GM18505 (cell line): ENCODE results near the gene LEKR1.

Experiments
- ATAC-seq: cut with Tn5 transposase; IDR thresholded peaks from one replicate; pipeline ENCODE4 v1.9.1; 2021; ENCODE audit not compliant: unreplicated experiment
- POLR2A ChIP-seq: IDR thresholded peaks from 4 replicates; pipeline ENCODE4 v1.6.1; 2011; ENCODE audit warnings: borderline replicate concordance; ENCODE audit not compliant: insufficient read depth, insufficient read length; ENCODE audit errors: extremely low read depth

The LEKR1 gene

GRCh38 chr3:157064402-157064801, 238.2 kb downstream of the LEKR1 start:
- ATAC-seq, result peak; percentile 71
- no peak for TF ChIP-seq POLR2A

DNA sequence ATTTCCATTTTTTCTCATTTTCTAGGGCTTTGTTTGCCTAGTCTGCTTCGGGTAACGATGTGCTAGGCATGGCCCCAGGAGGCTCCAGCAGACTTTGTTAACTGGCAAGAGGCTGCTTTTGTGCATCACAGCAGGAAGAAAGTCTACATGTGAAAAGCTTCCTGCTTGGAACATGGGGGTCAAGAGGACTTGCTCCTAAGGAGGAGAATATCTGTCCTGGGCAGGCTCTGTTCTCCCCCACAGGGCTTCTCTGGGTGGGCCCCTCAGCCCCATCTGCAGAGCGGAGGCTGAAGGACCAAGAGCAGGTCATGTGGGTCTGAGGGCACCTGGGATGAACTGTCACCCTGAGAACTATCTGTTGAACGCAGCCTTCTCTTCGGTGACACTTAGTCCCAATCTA, 239.0 kb downstream of the LEKR1 start:
- no peak for ATAC-seq
- no peak for TF ChIP-seq POLR2A

- TF ChIP-seq POLR2A, result no peak
- ATAC-seq, result no peak
Observed at GRCh38 chr3:157066335-157067098, 240.4 kb downstream of the LEKR1 start.

DNA sequence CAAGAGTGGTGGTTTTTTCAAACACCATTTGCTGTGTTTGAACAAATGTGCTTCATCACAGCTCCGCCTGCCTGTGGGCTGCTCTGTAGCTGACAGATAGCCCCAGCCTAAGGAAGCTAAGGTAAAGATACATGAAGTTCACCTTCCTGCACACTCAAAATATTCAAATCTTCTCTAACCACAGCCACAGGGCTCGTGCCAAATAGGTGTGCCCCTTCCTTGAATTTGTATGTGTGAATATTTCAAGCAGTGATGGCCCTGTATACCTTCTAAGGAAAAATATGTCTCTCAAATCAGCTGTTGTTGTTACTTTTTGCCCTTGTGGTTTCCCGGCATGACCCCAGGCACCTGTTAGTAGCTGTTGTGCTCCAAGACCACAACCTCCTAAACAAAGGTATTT, 241.0 kb downstream of the LEKR1 start:
- peak; percentile 48 for ATAC-seq
- no peak for TF ChIP-seq POLR2A

DNA sequence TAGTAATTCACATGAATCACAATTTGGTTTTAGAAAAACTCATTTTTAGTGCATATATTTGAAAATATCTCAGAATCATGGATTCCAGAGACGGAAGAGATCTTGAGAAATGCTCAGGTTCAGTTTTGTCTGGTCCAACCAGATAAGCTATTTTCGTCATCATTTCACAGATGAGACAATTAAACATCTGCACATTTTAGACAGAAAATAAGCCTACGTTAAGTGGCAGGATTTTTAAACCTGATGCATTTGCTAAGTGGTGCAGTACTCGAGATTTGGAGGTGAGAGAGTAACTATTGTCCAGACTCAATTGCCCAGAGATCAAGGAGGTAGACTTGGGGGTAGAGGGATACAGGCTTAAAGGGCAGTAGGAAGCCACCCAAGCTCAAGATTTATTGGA, 243.3 kb downstream of the LEKR1 start:
- ATAC-seq, result no peak
- TF ChIP-seq POLR2A, result no peak

GRCh38 chr3:157069846-157070677, 243.9 kb downstream of the LEKR1 start:
- ATAC-seq, result no peak
- no peak for TF ChIP-seq POLR2A

DNA sequence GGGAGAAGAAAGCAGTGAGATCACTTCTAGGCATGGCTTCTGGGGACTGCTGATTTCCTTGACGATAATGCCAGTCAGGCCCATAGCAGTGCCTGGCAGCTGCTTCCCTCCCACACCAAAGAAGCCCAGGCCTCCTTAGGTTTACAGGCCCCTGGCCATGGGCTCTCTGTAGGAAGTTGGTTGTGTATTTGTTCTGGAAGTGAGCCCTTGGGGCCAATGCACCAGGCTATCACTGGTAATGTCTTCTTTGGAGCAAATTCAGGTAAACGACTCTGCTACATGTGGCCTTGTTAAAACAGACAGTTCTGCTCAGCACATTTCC, 244.5 kb downstream of the LEKR1 start:
- TF ChIP-seq POLR2A, result no peak
- ATAC-seq, result no peak

GRCh38 chr3:157071744-157072525, 245.8 kb downstream of the LEKR1 start:
- no peak for ATAC-seq

GRCh38 chr3:157073810-157074209, 247.7 kb downstream of the LEKR1 start:
- ATAC-seq, result no peak
- no peak for TF ChIP-seq POLR2A

More at GRCh38 chr3:157071744-157072525, 245.8 kb downstream of the LEKR1 start:
- TF ChIP-seq POLR2A, result no peak

- TF ChIP-seq POLR2A, result no peak
- ATAC-seq, result no peak
Observed at GRCh38 chr3:157074490-157074889, 248.3 kb downstream of the LEKR1 start.

DNA sequence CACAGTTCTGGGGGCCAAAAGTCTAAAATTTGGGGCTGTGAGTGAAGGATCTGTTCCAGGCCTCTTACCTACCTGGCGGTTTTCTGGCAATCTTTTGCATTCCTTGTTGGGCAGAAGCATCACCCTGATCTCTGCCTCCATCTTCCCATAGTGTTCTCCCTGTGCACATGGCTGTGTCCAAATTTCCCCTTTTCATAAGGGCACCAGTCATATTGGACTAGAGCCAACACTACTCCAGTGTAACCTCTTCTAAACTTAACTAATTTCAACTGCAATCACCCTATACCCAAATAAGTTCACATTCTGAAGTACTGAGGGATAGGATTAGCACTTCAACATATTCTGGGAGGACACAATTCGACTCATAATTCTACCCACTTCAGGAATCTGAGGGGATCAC, 248.8 kb downstream of the LEKR1 start:
- no peak for TF ChIP-seq POLR2A

DNA sequence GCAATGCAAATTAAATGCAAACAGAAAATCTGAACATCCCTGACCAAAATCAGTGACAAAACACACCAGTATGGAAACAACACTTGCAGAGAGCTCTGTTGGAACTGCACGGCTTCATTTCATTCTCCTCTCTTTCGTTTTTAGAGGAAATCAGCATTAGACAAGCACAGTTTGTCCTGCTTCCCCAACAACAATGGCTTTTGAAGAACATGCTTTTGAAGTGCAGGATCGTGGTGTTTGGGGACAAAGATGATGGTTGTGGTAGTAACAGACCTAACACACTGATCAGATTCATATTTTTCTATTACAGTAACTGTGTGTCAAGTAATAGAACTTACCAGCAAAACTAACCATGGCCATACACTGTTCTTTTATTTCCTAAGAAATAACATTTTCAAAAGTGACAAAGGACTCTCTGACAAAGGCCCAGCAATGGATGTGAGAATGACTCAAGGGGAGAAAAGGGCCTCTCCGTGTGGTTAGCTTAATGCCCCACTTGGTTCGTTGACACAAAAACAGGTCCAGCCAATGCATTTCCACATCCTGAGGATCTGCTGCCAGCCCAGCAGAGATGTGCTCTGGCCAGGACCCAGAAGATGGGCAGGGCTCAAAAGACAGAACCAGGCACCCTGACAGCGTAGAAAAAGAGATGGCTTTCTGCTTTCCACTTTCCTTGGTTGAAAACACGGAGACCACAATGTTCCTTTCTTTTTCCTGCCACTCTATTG, 249.7 kb downstream of the LEKR1 start:
- TF ChIP-seq POLR2A, result no peak
- ATAC-seq, result no peak

More for the DNA sequence above, 248.8 kb downstream of the LEKR1 start:
- no peak for ATAC-seq

DNA sequence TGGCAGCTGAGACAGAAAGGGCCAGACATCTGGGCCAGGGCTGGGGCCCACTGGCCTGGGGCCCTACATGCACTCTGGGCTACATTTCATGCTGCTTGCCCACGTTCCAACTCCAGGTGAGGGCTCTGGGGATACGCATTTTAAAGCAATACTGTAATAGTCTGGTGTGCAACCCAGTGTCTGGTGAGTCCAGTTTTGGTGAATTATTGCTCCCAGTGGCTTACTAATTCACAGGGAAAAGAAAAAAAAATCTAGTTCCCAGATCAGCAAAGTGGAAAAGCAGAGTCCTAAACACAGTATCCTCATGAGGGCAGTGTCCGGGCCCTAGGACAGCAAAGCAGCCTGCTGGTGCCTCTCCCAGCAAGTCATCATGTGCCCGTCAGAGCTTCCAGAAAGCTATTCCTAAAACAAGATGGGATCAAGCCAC, 251.4 kb downstream of the LEKR1 start:
- ATAC-seq, result no peak
- no peak for TF ChIP-seq POLR2A
